CD4-positive, alpha-beta T cell (primary cell): Measurements from ENCODE around the gene TNS3. TPM values are rescaled to one million over a fixed set of nuclear protein-coding genes. Genes with fewer than 3 reads are reported as not detected.

Source experiments
- ATAC-seq: fragments of 200-7000 bp; cut with Tn5 transposase; one replicate; pipeline ENCODE4 v1.10.0; 2022; ENCODE audit warnings: mild to moderate bottlenecking; ENCODE audit not compliant: poor library complexity
- CTCF ChIA-PET: fragments of 350-600 bp; sonication (Branson Sonifier 250); formaldehyde crosslinking; loops from one replicate; lab custom pipeline; 2021; ENCODE audit warnings: antibody characterized with exemption, inconsistent platforms; lab: Charles Lee
- POLR2A ChIA-PET: fragments of 350-600 bp; sonication (Branson Sonifier 250); formaldehyde crosslinking; loops from one replicate; lab custom pipeline; 2021; ENCODE audit warnings: antibody characterized with exemption, inconsistent platforms; lab: Charles Lee
- DNase-seq, 14 experiments: peaks; one replicate each; pipeline ENCODE4 v3.0.0-alpha.2; 2013 to 2020; ENCODE audit warnings: mixed read lengths in 2 of 14
- H3K27ac ChIP-seq, 2 donors: one replicate each; pipeline versions ENCODE4 v1.5.1 to v1.7.0; 2013; ENCODE audit warnings: low read length in 2 of 2, low read depth in 1 of 2, mild to moderate bottlenecking in 1 of 2
- H3K27me3 ChIP-seq, 2 experiments: 1 replicate in 1 of 2; 2 replicates in 1 of 2; pipeline versions ENCODE4 v1.6.1 to v1.7.0; 2013; ENCODE audit warnings: low read length in 2 of 2, control low read depth in 1 of 2, mild to moderate bottlenecking in 1 of 2, moderate library complexity in 1 of 2; ENCODE audit not compliant: insufficient read depth in 2 of 2, control insufficient read depth in 1 of 2
- H3K36me3 ChIP-seq: one replicate; pipeline ENCODE4 v1.6.1; 2013; ENCODE audit warnings: low read length, control low read depth; ENCODE audit not compliant: insufficient read depth
- H3K4me1 ChIP-seq: one replicate; pipeline ENCODE4 v1.6.1; 2013; ENCODE audit warnings: low read length, control low read depth; ENCODE audit not compliant: insufficient read depth
- H3K4me3 ChIP-seq: one replicate; pipeline ENCODE4 v1.5.1; 2013; ENCODE audit warnings: mild to moderate bottlenecking, low read length, moderate library complexity
- H3K9me3 ChIP-seq, 2 experiments: 1 replicate in 1 of 2; 2 replicates in 1 of 2; pipeline versions ENCODE4 v1.6.1 to v1.7.0; 2013; ENCODE audit warnings: low read length in 2 of 2, mild to moderate bottlenecking in 2 of 2, control low read depth in 1 of 2, moderate library complexity in 1 of 2; ENCODE audit not compliant: control insufficient read depth in 1 of 2, insufficient read depth in 1 of 2
- H3K27ac Mint-ChIP-seq: one replicate; pipeline ENCODE4 v1.8.0; 2020; ENCODE audit warnings: mixed read lengths
- H3K27me3 Mint-ChIP-seq: one replicate; pipeline ENCODE4 v1.8.0; 2021; ENCODE audit warnings: mixed read lengths
- H3K36me3 Mint-ChIP-seq: one replicate; pipeline ENCODE4 v1.8.0; 2021; ENCODE audit warnings: low read depth, mixed read lengths
- H3K4me1 Mint-ChIP-seq: one replicate; pipeline ENCODE4 v1.8.0; 2021; ENCODE audit warnings: low read depth, mixed read lengths
- H3K4me3 Mint-ChIP-seq: one replicate; pipeline ENCODE4 v1.8.0; 2020; ENCODE audit warnings: mild to moderate bottlenecking, mixed read lengths
- H3K9me3 Mint-ChIP-seq: one replicate; pipeline ENCODE4 v1.8.0; 2020; ENCODE audit warnings: mixed read lengths
- CTCF ChIP-seq: fragments of 200-600 bp; IDR thresholded peaks from one replicate; pipeline ENCODE4 v1.8.0; 2022; ENCODE audit warnings: antibody characterized with exemption, mild to moderate bottlenecking
- intact Hi-C, 2 experiments: fragments of 100-400 bp; cut with DNase I in 1 of 2; cut with micrococcal nuclease in 1 of 2; formaldehyde crosslinking; loops; one replicate each; pipeline versions ENCODE4 v1.15.1 to v1.9.0; 2023 to 2025; cut with DNase I, micrococcal nuclease
- total RNA-seq, 174 experiments: library from RNA in 2 of 174; stranded (reverse) in 2 of 174; gene quantifications; one replicate each; pipeline ENCODE4 v1.2.3 and lab custom pipeline; 2021 to 2026

TNS3 gene
- total RNA-seq, 2 experiments from 2014 or later: 0.16 to 0.47 TPM

- H3K4me1 ChIP-seq: no peaks in the 10 kb centered on the region
- no peak overlapping the region for H3K4me3 ChIP-seq
- Mint-ChIP-seq H3K9me3 (no peaks in the 10 kb centered on the region), H3K36me3 (no peaks in the 10 kb centered on the region), H3K27ac (no peak overlapping the region), H3K4me3 (no peak overlapping the region), H3K27me3 (no peaks in the 10 kb centered on the region), H3K4me1 (no peaks in the 10 kb centered on the region)
- TF ChIP-seq CTCF: no peak
- H3K36me3 ChIP-seq: no peaks in the 10 kb centered on the region
- intact Hi-C loops: no loop called here
- ChIA-PET CTCF (no interaction called here), POLR2A (no interaction called here)
- no peaks in the 10 kb centered on the region for H3K27me3 ChIP-seq
- ATAC-seq (no peak), DNase-seq (no peak)
- H3K27ac ChIP-seq: no peak overlapping the region
- H3K9me3 ChIP-seq: peaks cover 0 to 9% of the 10 kb centered on the region in 2 experiments
These were observed 167.3 kb downstream of the TNS3 start for GRCh38 chr7:47414342-47415317.

GRCh38 chr7:47413526-47414341 lies 168.2 kb downstream of the TNS3 start:
- no peaks in the 10 kb centered on the region for H3K36me3 ChIP-seq
- no peak for ATAC-seq
- CTCF ChIA-PET: no interaction called here
- H3K4me1 Mint-ChIP-seq: no peaks in the 10 kb centered on the region
- intact Hi-C loops: no loop called here
- H3K27ac ChIP-seq: no peak overlapping the region
- H3K9me3 Mint-ChIP-seq: no peaks in the 10 kb centered on the region
- no peak for DNase-seq
- POLR2A ChIA-PET: no interaction called here
- no peaks in the 10 kb centered on the region for H3K4me1 ChIP-seq
- no peak overlapping the region for H3K4me3 ChIP-seq
- no peak overlapping the region for H3K27ac Mint-ChIP-seq
- peaks cover 0 to 4% of the 10 kb centered on the region in 2 experiments for H3K9me3 ChIP-seq
- no peaks in the 10 kb centered on the region for H3K27me3 Mint-ChIP-seq
- no peaks in the 10 kb centered on the region for H3K36me3 Mint-ChIP-seq
- H3K4me3 Mint-ChIP-seq: no peak overlapping the region
- TF ChIP-seq CTCF: no peak
- H3K27me3 ChIP-seq: no peaks in the 10 kb centered on the region

- DNase-seq (no peak), ATAC-seq (no peak)
- Mint-ChIP-seq H3K36me3 (no peaks in the 10 kb centered on the region), H3K27me3 (no peaks in the 10 kb centered on the region), H3K4me1 (no peaks in the 10 kb centered on the region), H3K27ac (no peak overlapping the region), H3K4me3 (no peak overlapping the region), H3K9me3 (no peaks in the 10 kb centered on the region)
- Histone ChIP-seq H3K27ac (no peak overlapping the region), H3K4me1 (no peaks in the 10 kb centered on the region), H3K27me3 (no peaks in the 10 kb centered on the region), H3K4me3 (no peak overlapping the region), H3K9me3 (peaks cover 0 to 11% of the 10 kb centered on the region in 2 experiments), H3K36me3 (no peaks in the 10 kb centered on the region)
- CTCF ChIA-PET: no interaction called here
- TF ChIP-seq CTCF: no peak
- POLR2A ChIA-PET: no interaction called here
- intact Hi-C loops: no loop called here
These were observed 170.0 kb downstream of the TNS3 start for GRCh38 chr7:47411901-47412300.
